GM08714 (cell line): ENCODE data around the gene TBC1D30.

Experiments
- H3K4me3 ChIP-seq: fragments of 200-500 bp; sonication (Bioruptor generic); 2 replicates; pipeline ENCODE4 v1.5.1; 2014; ENCODE audit warnings: mild to moderate bottlenecking, low read length, inconsistent platforms
- ZNF274 ChIP-seq: IDR thresholded peaks from 2 replicates; pipeline ENCODE4 v1.6.1; 2012; ENCODE audit warnings: mild to moderate bottlenecking, low read depth, low read length

Gene TBC1D30

DNA sequence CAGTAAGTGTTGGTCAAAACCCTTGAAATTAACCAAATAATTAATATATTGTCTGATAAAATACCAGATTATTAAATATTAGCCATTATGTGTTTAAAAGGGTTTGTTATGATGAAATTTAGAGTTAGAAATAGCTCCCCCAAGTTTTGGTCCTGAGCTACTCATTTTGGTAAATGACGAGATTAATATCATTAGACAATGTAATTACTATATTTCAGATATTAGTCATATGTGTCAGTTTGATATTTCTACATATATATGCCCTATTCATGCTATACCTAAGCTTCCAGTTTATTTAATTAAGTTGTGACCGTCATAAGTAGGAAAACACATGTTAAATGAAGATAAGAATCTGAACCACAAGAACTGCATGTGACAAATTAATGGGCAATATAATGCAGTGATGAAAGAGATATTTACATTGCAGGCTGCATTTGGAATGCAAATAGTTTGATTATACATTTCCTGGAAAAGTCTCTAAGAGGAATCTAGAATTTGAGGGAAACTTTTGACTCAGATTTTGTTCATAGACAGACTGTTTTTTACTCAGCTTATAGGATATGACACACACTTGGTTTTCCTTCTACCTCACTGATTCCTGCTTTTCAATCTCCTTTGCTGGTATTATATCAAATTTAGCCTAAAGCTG is 70.5 kb downstream of the TBC1D30 start:
- no peak overlapping the region for H3K4me3 ChIP-seq
- TF ChIP-seq ZNF274 = no peak

DNA sequence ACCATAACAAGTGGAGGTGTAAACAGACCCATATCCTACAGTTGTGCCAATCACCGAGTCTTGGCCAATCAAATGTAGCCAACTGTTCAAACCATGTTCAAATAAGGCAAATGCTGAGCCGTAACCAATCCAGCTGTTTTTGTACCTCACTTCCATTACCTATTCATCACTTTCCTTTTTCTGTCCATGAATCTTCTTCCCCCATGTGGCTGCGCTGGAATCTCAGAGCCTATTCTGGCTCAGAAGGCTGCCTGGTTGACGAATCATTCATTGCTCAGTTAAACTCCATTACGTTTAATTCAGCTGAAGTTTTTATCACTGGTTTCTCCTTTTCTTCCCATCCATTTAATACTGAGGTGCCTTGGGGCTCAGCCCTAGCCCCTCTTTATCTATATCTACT is 71.1 kb downstream of the TBC1D30 start:
- TF ChIP-seq ZNF274 = no peak

DNA sequence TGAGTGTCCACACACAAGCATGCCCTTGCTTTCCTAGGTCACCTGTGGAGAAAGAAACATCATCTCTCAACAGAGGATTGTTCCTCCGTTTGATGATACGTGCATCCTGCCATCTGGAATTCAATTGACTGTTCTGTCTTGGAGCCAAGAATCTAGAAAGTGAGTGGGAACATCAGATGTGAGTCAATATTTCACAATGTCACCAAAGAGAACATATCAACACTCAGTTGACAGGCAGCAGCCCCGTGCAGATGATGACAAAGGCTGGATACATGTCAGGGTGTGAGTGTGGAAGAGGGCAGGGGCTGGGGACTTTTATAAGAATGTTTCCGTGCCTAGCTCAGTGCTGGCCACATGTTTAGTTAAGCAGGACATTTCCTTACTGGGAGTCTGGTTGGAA is 76.1 kb downstream of the TBC1D30 start:
- no peak overlapping the region for H3K4me3 ChIP-seq
- no peak for TF ChIP-seq ZNF274

More for the DNA sequence above, 71.1 kb downstream of the TBC1D30 start:
- no peak overlapping the region for H3K4me3 ChIP-seq

DNA sequence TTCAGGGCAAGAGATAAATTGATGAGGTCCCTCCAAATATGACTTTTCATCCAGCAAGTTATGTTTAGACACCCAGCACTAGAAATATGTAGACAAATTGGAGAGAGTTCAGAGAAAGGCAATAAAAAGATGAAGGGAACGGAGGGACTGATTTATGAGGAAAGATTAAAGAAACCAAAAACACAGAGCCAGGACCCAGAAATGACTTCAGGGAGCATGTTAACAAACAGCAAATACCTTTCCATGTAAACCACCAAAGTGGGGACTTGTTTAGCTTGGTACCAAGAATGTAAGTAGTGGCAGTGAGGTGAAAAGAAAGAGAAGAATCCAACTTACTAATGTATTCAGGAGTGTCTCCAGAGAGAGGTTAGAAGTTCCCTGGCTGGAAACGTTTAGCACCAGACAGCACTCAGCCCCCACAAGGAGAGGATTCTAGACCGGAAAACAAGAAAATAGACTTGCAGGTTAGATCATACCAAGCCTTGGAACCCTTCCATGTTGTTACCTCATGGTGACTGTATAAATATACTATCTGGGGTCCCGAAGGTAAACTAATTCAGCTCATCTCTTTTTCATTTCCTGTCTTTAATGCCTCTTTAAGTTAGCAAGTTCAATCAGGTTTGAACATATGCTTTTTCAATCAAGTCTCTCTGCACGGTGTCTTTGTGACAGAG is 79.2 kb downstream of the TBC1D30 start:
- TF ChIP-seq ZNF274 = no peak
- H3K4me3 ChIP-seq = no peak overlapping the region

DNA sequence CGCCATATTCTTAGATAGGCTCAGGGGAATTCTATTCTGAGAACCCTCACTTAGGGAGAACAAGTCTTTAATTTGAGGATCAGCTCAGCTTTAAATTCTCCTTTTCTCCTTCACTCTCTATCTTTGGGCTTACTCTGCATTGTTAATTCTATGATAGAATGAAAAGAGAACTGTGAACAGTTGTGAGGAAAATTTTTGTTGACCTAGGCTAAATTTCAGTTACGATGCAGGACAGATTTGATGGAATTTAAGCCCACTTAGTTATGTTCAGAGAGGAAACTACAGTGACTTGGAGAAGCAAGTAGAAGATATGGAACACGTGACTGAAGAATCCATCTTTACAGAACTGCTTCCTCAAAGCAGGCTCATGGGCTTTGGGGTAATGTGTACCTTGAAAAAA is 82.7 kb downstream of the TBC1D30 start:
- TF ChIP-seq ZNF274 = no peak
- H3K4me3 ChIP-seq = no peak overlapping the region

DNA sequence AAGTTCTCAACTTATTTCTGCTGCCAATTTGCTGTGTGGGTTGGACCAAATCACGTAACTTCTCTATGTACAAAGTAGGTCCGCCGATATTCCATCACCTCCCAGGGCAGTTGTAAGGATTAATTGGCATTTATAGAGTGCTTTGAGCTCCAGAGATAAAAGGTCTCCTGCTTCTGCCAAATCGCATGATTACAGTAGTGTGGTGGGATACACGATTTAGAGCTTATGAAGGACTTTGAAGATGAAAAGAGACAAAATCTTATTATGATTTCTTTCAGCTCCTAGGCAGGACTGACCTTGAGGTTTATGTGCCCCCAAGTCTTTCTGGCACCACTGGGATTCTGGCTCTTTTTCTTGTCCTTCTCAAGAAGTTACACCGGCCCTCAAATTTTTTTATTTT is 84.7 kb downstream of the TBC1D30 start:
- no peak for TF ChIP-seq ZNF274
- H3K4me3 ChIP-seq = no peak overlapping the region

DNA sequence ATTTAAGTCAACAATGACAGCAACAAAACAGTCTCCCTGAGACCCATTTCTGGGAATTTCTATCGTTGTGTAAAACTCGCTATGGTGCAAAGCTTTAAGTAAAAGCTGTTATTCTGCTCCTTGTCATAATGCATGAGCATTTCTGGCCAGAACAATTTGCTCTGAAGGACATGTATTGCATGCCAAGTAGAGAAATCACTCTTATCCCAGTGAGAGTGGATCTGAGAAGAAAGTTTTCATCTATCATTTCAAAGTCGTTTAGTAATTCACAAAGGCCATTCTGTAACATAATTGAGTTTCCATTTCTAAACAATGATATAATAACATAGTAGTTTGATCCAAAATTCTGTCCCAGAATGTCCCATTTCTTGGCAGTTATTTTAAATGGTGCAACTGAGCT is 86.6 kb downstream of the TBC1D30 start:
- TF ChIP-seq ZNF274 = no peak
- H3K4me3 ChIP-seq = no peak overlapping the region

DNA sequence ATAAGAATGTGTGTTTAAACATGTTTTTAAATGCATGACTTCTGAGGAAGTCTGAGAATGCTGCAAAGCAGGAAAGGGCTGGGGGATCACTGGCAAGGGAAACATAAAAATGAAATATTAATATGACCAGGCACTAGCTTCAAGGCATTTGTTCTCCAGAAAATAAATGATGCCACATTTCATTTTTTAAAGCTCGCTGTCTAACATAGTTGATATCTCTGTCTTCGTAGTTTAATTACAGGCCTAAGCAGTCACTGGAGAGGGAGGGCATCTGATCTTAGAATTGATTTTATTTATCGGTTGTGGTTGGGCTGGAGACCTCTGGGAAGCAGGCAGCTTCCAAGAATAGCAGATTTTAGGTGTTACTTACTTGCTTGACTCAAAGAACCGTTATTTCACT is 87.5 kb downstream of the TBC1D30 start:
- no peak for TF ChIP-seq ZNF274
- no peak overlapping the region for H3K4me3 ChIP-seq

DNA sequence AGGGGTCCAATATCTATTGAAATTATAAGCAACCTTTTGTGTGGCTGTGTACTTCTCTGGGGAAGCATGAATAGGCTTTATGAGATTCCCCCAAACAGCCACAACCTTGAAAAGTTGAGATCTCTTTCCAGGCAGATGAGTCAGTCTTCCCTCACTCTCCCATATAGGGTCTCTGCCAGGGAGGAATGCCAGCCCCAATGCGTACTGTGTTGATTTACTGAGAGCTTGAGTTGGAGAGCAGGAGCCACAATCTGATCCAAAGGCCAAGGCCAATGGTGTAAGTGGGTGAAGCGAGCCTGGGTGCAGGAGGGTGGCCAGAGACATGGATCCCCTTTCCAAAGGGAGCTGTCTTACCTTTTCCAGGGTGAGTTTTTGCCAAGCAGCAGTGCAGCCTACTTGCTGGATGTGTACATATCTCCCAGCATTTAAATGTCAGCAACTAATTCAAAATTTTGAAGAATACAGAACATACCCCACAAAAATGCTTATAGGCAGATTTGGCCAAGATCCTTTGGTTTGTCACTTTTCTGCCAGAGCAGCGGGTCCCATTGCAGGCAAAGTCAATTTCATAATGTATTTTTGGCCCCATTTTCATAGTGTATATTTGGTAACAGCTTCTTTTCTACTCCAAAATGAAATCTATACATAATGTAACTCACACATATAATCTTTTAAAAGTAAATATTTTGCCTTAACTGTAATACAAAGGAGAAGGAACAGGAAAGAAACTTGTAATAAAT is 88.2 kb downstream of the TBC1D30 start:
- H3K4me3 ChIP-seq = no peak overlapping the region
- no peak for TF ChIP-seq ZNF274

DNA sequence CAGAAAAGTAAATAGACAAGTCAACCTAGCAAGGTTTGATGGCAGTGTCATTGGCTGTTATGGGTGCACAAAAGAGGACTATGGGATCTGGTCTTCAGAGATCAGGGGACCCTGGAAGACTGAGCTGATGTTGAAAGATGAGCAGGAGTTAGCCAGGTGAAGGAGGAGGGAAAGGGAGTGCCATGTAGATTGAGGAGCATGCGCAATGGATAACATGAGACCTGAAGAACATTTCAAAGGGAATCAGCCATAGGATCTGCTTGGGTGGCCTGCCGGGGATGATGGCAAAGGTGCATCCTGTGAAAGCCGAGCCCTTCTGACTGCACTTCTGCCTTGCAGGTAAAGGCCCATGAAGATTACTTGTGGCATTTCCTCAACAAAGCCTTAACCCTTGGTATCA is 90.8 kb downstream of the TBC1D30 start:
- H3K4me3 ChIP-seq = no peak overlapping the region
- no peak for TF ChIP-seq ZNF274

DNA sequence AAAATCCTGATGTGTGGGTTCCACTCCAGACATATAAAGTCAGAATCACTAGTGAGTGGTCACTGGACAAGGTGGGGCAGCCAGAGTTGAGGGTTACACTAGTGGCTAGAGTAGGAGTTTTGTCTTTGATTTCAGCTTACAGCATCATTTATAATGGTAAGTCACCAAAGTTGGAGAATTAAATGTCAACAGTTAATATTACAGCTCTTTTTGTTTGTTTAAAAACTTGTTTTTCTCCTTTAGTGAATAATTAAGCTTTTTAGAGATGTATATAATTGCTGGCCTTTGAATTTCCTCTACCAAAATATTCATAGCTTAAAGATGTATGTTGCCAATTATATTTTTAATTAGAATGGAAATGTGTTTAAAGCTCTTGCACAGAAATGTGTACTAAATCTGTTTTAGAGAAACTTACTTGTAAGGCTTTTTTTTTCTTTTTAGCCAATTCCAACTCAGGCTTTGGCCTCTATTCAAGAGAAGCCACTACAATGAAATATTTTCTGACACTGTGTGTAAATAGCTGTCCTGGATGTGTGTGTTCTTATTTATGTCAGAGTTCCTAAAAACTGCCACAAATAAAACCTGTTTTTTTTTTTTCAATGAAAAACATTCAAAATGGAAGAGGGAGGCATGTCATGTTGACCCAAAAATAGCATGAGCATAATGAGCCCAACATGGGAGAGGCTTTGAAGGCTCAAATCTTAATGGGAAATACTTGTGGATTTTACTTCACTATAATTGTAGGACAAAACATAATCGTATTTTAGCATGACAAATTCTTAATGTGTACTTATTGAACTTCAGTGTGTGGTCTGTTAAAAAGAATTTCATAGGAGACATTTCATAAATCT is 92.2 kb downstream of the TBC1D30 start:
- TF ChIP-seq ZNF274 = no peak
- no peak overlapping the region for H3K4me3 ChIP-seq

DNA sequence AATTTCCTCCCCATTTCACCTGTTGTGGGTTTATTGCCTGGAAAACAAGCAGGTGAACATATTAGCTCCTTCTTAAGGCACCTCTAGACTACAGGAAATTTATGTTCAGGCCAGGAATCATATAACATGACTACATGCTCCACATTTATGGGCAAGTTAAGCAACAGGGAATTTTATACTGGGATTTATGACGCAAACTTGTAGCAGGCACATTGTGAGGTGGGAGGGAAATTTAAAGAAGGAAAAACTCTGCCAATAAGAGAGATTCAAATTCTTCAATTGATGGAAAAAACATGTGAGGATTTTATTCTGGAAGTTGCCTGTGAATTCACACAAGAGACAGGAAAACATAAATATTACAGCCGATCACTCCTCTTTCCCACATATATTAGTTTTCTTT is 93.9 kb downstream of the TBC1D30 start:
- no peak overlapping the region for H3K4me3 ChIP-seq
- TF ChIP-seq ZNF274 = no peak

DNA sequence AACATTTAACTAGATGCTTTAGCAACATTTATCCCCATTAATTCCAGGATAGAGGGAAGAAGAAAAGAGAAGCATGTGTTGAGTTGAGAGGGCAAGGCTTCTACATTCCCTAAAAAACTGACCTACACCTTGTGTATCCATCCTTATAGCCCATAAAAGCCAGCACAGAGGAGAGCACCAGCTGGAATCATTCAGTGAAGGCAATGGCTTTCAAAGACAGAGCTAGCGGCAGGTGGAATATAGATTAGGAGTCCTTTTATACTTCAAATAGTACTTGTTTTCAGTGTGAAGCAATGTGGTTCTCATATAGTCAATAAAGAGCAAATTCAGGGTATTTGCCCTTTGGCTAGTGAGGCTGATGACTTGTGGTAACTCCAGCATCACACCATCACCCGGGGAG is 94.4 kb downstream of the TBC1D30 start:
- TF ChIP-seq ZNF274 = no peak
- no peak overlapping the region for H3K4me3 ChIP-seq

DNA sequence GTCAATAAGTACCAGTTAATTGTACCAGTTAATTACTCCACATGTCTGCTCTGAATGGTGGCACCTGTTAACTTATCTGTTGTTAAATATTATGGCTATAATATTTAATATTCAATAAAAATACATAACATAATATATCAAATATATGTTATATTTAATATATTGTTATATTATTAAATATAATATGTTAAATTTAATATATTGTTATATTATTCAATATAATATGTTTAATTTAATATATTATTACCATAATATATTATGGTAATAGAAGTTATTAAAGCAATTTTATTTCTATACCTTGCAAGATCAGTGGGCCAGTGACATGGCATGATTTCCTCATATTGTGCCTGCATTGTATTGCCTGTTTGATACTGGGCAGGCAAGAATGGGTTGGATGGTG is 98.4 kb downstream of the TBC1D30 start:
- no peak overlapping the region for H3K4me3 ChIP-seq

More for the DNA sequence above, 98.4 kb downstream of the TBC1D30 start:
- no peak for TF ChIP-seq ZNF274
